HCT116 (cell line): ENCODE results near the gene LACTB. TPM values are rescaled to one million over a fixed set of nuclear protein-coding genes. Genes with fewer than 3 reads are reported as not detected.

Experiments
- ATAC-seq: fragments of 200-7000 bp; cut with Tn5 transposase; 2 replicates; pipeline ENCODE4 v1.9.1; 2020; ENCODE audit warnings: mild to moderate bottlenecking, moderate library complexity
- BruUV-seq: library from RNA; stranded (reverse); fragments of 400-500 nt; replicated peaks from 2 replicates; lab custom pipeline; 2021; lab: Mats Ljungman, UMichigan
- CTCF ChIA-PET: fragments of 300-600 bp; sonication (Branson Sonifier 250); formaldehyde crosslinking; loops from one replicate; lab custom pipeline; 2021; ENCODE audit warnings: antibody characterized with exemption; lab: Charles Lee
- POLR2A ChIA-PET: fragments of 300-600, 350-600 bp; sonication (Branson Sonifier 250); formaldehyde crosslinking; loops from one replicate; lab custom pipeline; 2021; ENCODE audit warnings: antibody characterized with exemption; lab: Charles Lee
- RAD21 ChIA-PET, 2 experiments: fragments of 300-600 bp; sonication (Branson Sonifier 250); formaldehyde crosslinking; loops; one replicate each; lab custom pipeline; 2023; ENCODE audit warnings: low total read pairs in 2 of 2; ENCODE audit not compliant: uncharacterized antibody in 2 of 2, unreplicated experiment in 2 of 2, low non-redundant PET in 1 of 2; lab: Charles Lee
- DNase-seq: peaks from one replicate; pipeline ENCODE4 v3.0.0-alpha.2; 2010; ENCODE audit warnings: low read depth, low spot score
- H2AFZ ChIP-seq: fragments of 200-600 bp; shearing (Covaris generic), sonication (generic); 2 replicates; pipeline ENCODE4 v1.6.1; 2017; ENCODE audit warnings: low read depth, mixed run types, mixed read lengths, antibody characterized with exemption, low read length; ENCODE audit not compliant: poor library complexity, severe bottlenecking
- H3K27ac ChIP-seq: 2 replicates; pipeline ENCODE4 v1.5.1; 2012; ENCODE audit warnings: low read depth, low read length
- H3K27me3 ChIP-seq: fragments of 200-600 bp; sonication (generic); 2 replicates; pipeline ENCODE4 v1.6.1; 2016; ENCODE audit warnings: mixed run types, low read length, mixed read lengths; ENCODE audit not compliant: insufficient read depth
- H3K36me3 ChIP-seq, 2 experiments: fragments of 200-500 bp in 1 of 2; fragments of 200-600 bp in 1 of 2; sonication (Bioruptor generic) in 1 of 2; sonication (generic) in 1 of 2; 2 replicates each; pipeline versions ENCODE4 v1.5.1 to v1.6.1; 2014 to 2016; ENCODE audit warnings: low read length in 2 of 2, inconsistent platforms in 1 of 2, mixed read lengths in 1 of 2, mixed run types in 1 of 2; ENCODE audit not compliant: insufficient read depth in 2 of 2, control insufficient read depth in 1 of 2
- H3K4me1 ChIP-seq, 2 experiments: fragments of 200-600 bp in 1 of 2; sonication (generic) in 1 of 2; 2 replicates each; pipeline versions ENCODE4 v1.5.1 to v1.6.1; 2012 to 2017; ENCODE audit warnings: low read length in 2 of 2, inconsistent platforms in 1 of 2, mild to moderate bottlenecking in 1 of 2, mixed read lengths in 1 of 2, mixed run types in 1 of 2, moderate library complexity in 1 of 2; ENCODE audit not compliant: insufficient read depth in 2 of 2, control insufficient read depth in 1 of 2
- H3K4me2 ChIP-seq: fragments of 200-600 bp; sonication (generic); 2 replicates; pipeline ENCODE4 v1.6.1; 2017; ENCODE audit warnings: mixed run types, low read length, mixed read lengths
- H3K4me3 ChIP-seq, 2 experiments: fragments of 200-600 bp in 1 of 2; sonication (generic) in 1 of 2; replicated peaks in 1 of 2; 2 replicates each; pipeline ENCODE4 v1.5.1; 2011 to 2016; ENCODE audit warnings: low read length in 2 of 2, control low read depth in 1 of 2, low read depth in 1 of 2, mild to moderate bottlenecking in 1 of 2, mixed read lengths in 1 of 2, mixed run types in 1 of 2
- H3K79me2 ChIP-seq: fragments of 200-600 bp; sonication (generic); 2 replicates; pipeline ENCODE4 v1.6.1; 2017; ENCODE audit warnings: mild to moderate bottlenecking, mixed run types, low read length, moderate library complexity, mixed read lengths; ENCODE audit not compliant: insufficient read depth
- H3K9ac ChIP-seq: fragments of 200-600 bp; sonication (generic); 2 replicates; pipeline ENCODE4 v1.6.1; 2016; ENCODE audit warnings: low read length, mixed read lengths
- H3K9me2 ChIP-seq: fragments of 200-600 bp; sonication (generic), shearing (Covaris generic); 2 replicates; pipeline ENCODE4 v1.6.1; 2017; ENCODE audit warnings: mixed run types, mild to moderate bottlenecking, moderate library complexity; ENCODE audit not compliant: insufficient read depth
- H3K9me3 ChIP-seq, 2 experiments: fragments of 200-500 bp in 1 of 2; fragments of 200-600 bp in 1 of 2; sonication (Bioruptor generic) in 1 of 2; sonication (generic) in 1 of 2; 2 replicates each; pipeline ENCODE4 v1.6.1; 2014 to 2017; ENCODE audit warnings: low read length in 2 of 2, mixed read lengths in 2 of 2, inconsistent platforms in 1 of 2, low read depth in 1 of 2, mild to moderate bottlenecking in 1 of 2, mixed run types in 1 of 2, moderate library complexity in 1 of 2; ENCODE audit not compliant: control insufficient read depth in 1 of 2, insufficient read depth in 1 of 2
- H4K20me1 ChIP-seq: fragments of 200-600 bp; sonication (generic), shearing (Covaris generic); 2 replicates; pipeline ENCODE4 v1.6.1; 2017; ENCODE audit warnings: mixed run types, mild to moderate bottlenecking, moderate library complexity; ENCODE audit not compliant: insufficient read depth
- CEBPB ChIP-seq: IDR thresholded peaks from 2 replicates; pipeline ENCODE4 v1.6.1; 2012; ENCODE audit warnings: low read depth
- EGR1 ChIP-seq: IDR thresholded peaks from 2 replicates; pipeline ENCODE4 v1.6.1; 2012; ENCODE audit warnings: low read depth
- EZH2 ChIP-seq: fragments of 200-600 bp; sonication (generic); IDR thresholded peaks from 2 replicates; pipeline ENCODE4 v1.6.1; 2017; ENCODE audit warnings: antibody characterized with exemption, mixed run types
- EZH2phosphoT487 ChIP-seq: fragments of 200-600 bp; IDR thresholded peaks from 2 replicates; pipeline ENCODE4 v1.6.1; 2018; ENCODE audit warnings: antibody characterized with exemption, borderline replicate concordance
- POLR2AphosphoS5 ChIP-seq: IDR thresholded peaks from 2 replicates; pipeline ENCODE4 v1.6.1; 2011; ENCODE audit warnings: mild to moderate bottlenecking, low read depth, low read length, moderate library complexity
- RAD21 ChIP-seq: IDR thresholded peaks from 2 replicates; pipeline ENCODE4 v1.6.1; 2012; ENCODE audit warnings: low read depth, mild to moderate bottlenecking
- SP1 ChIP-seq: IDR thresholded peaks from 2 replicates; pipeline ENCODE4 v1.6.1; 2012; ENCODE audit warnings: low read depth
- TCF7L2 ChIP-seq: IDR thresholded peaks from 2 replicates; pipeline ENCODE4 v1.7.0; 2011; ENCODE audit warnings: borderline replicate concordance, inconsistent platforms; ENCODE audit not compliant: insufficient read depth, insufficient read length; ENCODE audit errors: extremely low read depth
- YY1 ChIP-seq: IDR thresholded peaks from 2 replicates; pipeline ENCODE4 v1.6.1; 2011; ENCODE audit warnings: low read length, low read depth, moderate library complexity, mild to moderate bottlenecking; ENCODE audit not compliant: insufficient replicate concordance; ENCODE audit errors: extremely low read depth
- ZNF274 ChIP-seq: fragments of 200-500 bp; sonication (Bioruptor generic); IDR thresholded peaks from 2 replicates; pipeline ENCODE4 v1.6.1; 2014; ENCODE audit warnings: mild to moderate bottlenecking, low read depth, low read length, inconsistent platforms
- intact Hi-C: fragments of 100-400 bp; cut with micrococcal nuclease; formaldehyde crosslinking; loops from 2 replicates; pipeline ENCODE4 v1.10.0; 2022
- total RNA-seq: library from RNA; stranded (reverse); gene quantifications from one replicate; pipeline ENCODE4 v1.2.1, GENCODE V29; 2021; ENCODE audit not compliant: unreplicated experiment
- TF ChIP-seq, protein P1 (sequence below): IDR thresholded peaks from 2 replicates; pipeline ENCODE4 v1.6.1; 2012
- TF ChIP-seq, protein P2 (sequence below), 3 experiments: fragments of 200-600 bp in 1 of 3; sonication (generic) in 1 of 3; IDR thresholded peaks in 2 of 3; conservative IDR thresholded peaks in 1 of 3; 2 replicates each; pipeline ENCODE4 v1.5.1; 2012 to 2017; ENCODE audit warnings: low read depth in 2 of 3, low read length in 2 of 3, antibody characterized with exemption in 1 of 3, borderline replicate concordance in 1 of 3, control low read depth in 1 of 3, mild to moderate bottlenecking in 1 of 3, mixed read lengths in 1 of 3, mixed run types in 1 of 3, moderate library complexity in 1 of 3; ENCODE audit not compliant: insufficient read depth in 1 of 3
- TF ChIP-seq, protein P3 (sequence below): IDR thresholded peaks from 2 replicates; pipeline ENCODE4 v1.6.1; 2012
- TF ChIP-seq, protein P4 (sequence below): IDR thresholded peaks from 2 replicates; pipeline ENCODE4 v1.6.1; 2012; ENCODE audit warnings: low read depth

The LACTB gene
- total RNA-seq, 1 experiment from 2014 or later = 7.6 TPM

DNA sequence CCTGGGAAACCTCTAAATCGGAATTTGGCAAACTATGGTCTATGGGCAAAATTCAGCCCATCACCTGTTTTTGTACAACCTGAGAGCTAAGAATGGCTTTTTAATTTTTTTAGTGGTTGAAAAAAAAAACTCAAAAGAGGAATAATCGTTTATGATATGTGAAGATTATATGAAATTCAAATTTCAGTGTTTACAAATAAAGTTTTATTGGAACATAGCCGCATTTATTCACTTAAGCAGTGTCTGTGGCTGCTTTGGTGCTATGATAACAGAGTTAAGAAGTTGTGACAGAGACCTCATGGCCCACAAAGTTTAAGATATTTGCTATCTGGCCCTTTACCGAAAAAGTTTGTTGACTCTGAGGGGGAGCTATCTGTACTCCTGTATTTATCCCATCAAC is 36.4 kb upstream of the LACTB start:
- ChIA-PET RAD21 (no interaction called here), CTCF (interaction anchor here (2.1 kb wide), 1 partner anchor 37 kb away, joined by 5 read pairs; no protein-coding TSS in a partner anchor), POLR2A (no interaction called here)
- no peaks in the 10 kb centered on the region for H3K79me2 ChIP-seq
- H3K27ac ChIP-seq = no peak overlapping the region
- H3K4me2 ChIP-seq = no peak overlapping the region
- no peaks in the 10 kb centered on the region for H4K20me1 ChIP-seq
- H3K4me3 ChIP-seq = no peak overlapping the region
- no peaks in the 10 kb centered on the region for H3K36me3 ChIP-seq
- ATAC-seq = no peak
- no TSS peak for BruUV-seq
- intact Hi-C loops = no loop called here
- H3K9me3 ChIP-seq = no peaks in the 10 kb centered on the region
- H3K4me1 ChIP-seq = peaks cover 9 to 19% of the 10 kb centered on the region in 2 experiments; a peak in 3 of 4 replicates
- H3K9ac ChIP-seq = no peak overlapping the region
- DNase-seq = no peak
- H3K27me3 ChIP-seq = no peaks in the 10 kb centered on the region
- H2AFZ ChIP-seq = no peak overlapping the region
- TF ChIP-seq, protein P1, sequence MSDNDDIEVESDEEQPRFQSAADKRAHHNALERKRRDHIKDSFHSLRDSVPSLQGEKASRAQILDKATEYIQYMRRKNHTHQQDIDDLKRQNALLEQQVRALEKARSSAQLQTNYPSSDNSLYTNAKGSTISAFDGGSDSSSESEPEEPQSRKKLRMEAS = no peak
- TF ChIP-seq, protein P2, sequence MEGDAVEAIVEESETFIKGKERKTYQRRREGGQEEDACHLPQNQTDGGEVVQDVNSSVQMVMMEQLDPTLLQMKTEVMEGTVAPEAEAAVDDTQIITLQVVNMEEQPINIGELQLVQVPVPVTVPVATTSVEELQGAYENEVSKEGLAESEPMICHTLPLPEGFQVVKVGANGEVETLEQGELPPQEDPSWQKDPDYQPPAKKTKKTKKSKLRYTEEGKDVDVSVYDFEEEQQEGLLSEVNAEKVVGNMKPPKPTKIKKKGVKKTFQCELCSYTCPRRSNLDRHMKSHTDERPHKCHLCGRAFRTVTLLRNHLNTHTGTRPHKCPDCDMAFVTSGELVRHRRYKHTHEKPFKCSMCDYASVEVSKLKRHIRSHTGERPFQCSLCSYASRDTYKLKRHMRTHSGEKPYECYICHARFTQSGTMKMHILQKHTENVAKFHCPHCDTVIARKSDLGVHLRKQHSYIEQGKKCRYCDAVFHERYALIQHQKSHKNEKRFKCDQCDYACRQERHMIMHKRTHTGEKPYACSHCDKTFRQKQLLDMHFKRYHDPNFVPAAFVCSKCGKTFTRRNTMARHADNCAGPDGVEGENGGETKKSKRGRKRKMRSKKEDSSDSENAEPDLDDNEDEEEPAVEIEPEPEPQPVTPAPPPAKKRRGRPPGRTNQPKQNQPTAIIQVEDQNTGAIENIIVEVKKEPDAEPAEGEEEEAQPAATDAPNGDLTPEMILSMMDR (IDR thresholded peaks at IDR 0.05 in 2 of 3, conservative IDR thresholded peaks at IDR 0.05 in 1 of 3; ENCODE audit: borderline replicate concordance in 1 of 3, insufficient read depth in 1 of 3, low read depth in 2 of 3, low read length in 2 of 3) = no peak
- TF ChIP-seq SP1 = no peak
- no peak for TF ChIP-seq POLR2AphosphoS5
- no peak for TF ChIP-seq ZNF274
- no peak for TF ChIP-seq YY1
- no peak for TF ChIP-seq CEBPB
- no peak for TF ChIP-seq TCF7L2
- TF ChIP-seq EZH2 = no peak
- TF ChIP-seq RAD21 = no peak
- TF ChIP-seq EZH2phosphoT487 = no peak
- no peak for TF ChIP-seq EGR1
- TF ChIP-seq, protein P3, sequence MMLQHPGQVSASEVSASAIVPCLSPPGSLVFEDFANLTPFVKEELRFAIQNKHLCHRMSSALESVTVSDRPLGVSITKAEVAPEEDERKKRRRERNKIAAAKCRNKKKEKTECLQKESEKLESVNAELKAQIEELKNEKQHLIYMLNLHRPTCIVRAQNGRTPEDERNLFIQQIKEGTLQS = no peak
- TF ChIP-seq, protein P4, sequence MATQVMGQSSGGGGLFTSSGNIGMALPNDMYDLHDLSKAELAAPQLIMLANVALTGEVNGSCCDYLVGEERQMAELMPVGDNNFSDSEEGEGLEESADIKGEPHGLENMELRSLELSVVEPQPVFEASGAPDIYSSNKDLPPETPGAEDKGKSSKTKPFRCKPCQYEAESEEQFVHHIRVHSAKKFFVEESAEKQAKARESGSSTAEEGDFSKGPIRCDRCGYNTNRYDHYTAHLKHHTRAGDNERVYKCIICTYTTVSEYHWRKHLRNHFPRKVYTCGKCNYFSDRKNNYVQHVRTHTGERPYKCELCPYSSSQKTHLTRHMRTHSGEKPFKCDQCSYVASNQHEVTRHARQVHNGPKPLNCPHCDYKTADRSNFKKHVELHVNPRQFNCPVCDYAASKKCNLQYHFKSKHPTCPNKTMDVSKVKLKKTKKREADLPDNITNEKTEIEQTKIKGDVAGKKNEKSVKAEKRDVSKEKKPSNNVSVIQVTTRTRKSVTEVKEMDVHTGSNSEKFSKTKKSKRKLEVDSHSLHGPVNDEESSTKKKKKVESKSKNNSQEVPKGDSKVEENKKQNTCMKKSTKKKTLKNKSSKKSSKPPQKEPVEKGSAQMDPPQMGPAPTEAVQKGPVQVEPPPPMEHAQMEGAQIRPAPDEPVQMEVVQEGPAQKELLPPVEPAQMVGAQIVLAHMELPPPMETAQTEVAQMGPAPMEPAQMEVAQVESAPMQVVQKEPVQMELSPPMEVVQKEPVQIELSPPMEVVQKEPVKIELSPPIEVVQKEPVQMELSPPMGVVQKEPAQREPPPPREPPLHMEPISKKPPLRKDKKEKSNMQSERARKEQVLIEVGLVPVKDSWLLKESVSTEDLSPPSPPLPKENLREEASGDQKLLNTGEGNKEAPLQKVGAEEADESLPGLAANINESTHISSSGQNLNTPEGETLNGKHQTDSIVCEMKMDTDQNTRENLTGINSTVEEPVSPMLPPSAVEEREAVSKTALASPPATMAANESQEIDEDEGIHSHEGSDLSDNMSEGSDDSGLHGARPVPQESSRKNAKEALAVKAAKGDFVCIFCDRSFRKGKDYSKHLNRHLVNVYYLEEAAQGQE = no peak
- no peaks in the 10 kb centered on the region for H3K9me2 ChIP-seq
